CD4-positive, alpha-beta T cell treated with Interleukin-17A for 1 hour (primary cell): Measurements from ENCODE around the gene COL27A1.

Experiments
- DNase-seq: peaks from one replicate; pipeline ENCODE4 v3.0.0-alpha.2; 2020

Gene COL27A1

GRCh38 chr9:114155263-114155994, at the start of gene COL27A1:
COL27A1 (plus strand) TSS chr9:114155537; CDS start chr9:114155951, 414 bp downstream.
- peak; percentile 68 for DNase-seq

DNA sequence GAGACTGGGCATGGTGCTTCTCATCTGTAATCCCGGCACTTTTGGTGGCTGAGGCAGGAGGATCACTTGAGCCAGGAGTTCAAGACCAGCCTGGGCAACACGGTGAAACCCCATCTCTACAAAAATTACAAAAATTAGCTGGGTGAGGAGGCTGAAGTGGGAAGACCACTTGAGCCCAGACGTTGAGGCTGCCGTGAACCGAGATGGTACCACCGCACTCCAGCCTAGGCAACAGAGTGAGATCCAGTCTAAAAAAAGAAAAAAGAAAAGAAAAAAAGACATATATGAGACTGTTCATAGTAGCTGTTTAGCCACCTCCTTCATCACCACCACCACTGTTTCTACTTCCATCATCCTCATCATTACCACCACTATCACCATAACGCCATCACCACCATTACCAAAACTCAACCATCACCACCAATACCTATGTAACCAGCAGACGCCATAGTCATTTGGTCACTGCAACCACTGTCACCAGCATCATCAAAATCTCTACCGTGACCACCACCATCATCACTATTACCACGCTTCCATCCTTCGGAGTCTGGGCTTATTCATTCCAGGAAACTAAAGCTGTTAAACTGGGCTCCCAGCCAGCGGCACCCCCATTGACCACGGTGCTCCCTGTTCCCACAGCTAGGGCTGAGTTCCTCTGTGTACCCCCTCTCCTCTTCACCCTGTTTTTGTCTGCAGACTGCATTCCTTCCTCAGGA, 47.9 kb upstream of the COL27A1 start:
- no peak for DNase-seq

GRCh38 chr9:114108016-114108833, 47.1 kb upstream of the COL27A1 start:
- DNase-seq = peak; percentile 24

- no peak for DNase-seq
These were observed 46.2 kb upstream of the COL27A1 start for GRCh38 chr9:114109124-114109523.

GRCh38 chr9:114110180-114110579, 45.2 kb upstream of the COL27A1 start:
- no peak for DNase-seq

GRCh38 chr9:114112325-114112724, 43.0 kb upstream of the COL27A1 start:
- DNase-seq = no peak

- no peak for DNase-seq
These were observed 42.4 kb upstream of the COL27A1 start for GRCh38 chr9:114112778-114113584.

DNA sequence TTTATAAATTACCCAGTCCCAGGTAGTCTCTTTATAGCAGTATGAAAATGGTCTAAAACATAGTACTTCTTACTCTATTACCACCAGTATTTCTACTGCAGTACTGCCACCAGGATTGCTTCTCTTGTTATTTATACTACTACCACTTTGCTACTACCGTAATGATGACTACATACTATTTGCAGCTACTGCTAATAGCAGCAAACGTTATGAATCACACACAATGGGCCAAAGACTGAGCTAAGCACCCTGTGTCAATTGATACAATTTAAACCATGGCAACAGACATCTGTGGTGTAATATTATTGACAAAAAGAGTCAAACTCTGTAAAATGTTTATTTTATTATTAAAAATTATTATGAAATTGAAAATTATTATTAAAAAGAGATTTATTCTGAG, 41.0 kb upstream of the COL27A1 start:
- DNase-seq = no peak

GRCh38 chr9:114115654-114116125, 39.6 kb upstream of the COL27A1 start:
- no peak for DNase-seq

DNA sequence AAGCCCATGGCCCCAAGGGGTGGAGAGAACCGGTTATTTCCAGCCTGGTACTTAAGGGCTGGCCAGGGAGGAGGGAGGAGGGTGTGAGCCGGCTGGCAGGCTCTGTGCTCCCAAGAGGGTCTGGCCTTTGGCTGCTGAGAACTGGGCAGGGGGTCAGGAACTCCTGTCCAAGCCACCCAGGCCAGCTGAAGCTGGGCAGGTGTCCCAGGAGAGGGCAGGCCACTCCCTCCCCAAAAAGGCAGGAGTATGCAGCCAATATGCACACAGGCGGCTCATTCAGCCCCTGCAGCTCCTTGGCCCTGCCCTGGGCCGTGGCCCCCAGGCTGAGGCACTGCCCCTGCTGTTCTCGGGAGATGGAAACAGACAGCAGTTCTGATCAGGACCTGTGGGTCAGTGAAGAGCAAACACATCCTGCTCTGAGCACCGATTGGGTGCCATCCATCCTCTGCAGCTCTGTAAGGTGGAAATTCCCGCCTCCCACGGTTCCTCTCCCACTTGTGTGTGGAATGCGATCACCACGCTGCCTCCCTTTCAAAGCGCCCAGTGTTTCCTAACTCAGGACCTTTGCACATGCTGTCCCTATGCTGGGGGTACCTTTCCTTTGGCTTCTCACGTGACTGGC, 39.1 kb upstream of the COL27A1 start:
- DNase-seq = no peak

GRCh38 chr9:114117614-114117995, 37.7 kb upstream of the COL27A1 start:
- no peak for DNase-seq

DNA sequence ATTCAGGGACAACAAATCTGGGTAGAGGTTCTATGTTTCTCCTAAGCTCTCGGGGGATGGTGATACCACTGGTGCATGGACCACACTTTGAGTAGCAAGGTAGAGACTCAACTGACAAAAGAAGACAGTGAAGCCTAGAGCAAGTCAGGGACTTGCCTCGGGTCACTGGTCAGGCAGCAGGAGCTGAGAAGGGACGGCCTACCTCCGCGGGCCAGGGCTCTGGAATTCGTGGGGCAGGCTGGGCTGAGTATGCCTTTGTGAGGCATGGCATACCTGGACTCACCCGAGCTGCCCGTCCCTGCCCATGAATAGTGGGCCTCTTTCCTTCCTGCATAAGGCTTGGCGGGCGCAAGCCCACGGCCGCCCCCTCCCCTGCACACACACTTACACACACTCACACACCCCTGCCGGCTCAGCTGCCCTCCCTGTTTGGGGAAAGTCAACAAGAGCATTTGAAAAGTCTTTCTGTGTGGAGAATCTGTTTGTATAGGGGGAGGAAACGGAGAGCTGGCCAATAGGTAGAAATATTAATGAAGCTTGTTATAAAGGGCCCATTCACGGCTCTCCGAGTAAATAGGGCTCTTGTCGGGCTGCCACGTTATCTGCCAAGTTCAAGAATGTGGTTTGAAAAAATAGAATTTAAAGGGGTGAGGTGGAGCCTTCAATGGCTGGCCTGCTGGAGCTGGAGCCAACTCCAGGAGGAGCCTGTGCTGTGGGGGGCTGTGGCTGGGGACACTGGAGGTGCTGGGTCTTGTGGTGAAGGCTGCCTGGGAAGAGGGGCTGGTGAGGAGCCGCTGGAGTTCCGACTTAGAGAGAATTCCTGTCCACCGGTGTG, 37.1 kb upstream of the COL27A1 start:
- no peak for DNase-seq

DNA sequence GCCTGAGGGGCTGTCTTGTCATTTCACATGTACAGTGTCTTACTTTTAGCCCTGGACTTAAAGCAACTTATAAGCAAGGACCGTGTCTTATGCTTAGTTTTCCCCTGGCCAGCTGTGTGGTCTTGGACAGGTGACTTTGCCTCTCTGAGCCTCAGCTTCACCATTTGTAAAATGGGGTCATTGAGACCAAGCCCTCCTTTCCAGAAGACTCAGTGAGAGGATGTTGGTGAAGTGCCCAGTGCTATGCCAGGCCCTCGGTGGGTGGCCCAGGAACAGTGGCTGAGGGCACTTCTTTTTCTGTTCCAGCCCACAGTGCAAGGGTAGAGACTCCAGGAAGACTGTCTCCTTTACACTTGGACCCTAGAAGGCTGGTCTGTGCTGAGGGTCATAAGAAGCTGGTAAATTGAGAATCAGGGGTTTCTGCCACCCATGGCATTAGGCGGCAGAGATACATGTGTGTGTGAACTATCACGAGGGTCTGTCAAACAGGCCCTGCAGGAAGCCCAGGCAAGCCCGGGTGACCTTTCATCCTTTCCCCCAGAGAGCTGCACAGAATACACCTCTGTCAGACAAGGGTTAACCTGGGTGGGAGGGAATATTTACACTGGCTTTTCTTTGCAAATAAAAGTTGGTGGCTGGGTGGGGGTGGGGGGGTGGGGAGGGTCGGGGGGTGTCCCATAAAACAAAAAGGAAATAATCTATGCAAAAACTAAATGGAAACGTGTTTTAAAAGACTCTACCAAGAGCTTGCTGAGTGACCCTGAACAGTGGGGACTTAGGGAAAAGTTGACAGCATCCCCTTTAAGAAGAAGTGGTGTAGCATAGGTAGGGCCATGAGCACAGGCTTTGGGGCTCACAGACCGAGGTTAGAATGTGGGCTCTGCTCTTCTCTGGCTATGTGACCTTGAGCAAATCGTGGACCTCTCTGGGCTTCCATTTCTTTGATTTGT, 35.8 kb upstream of the COL27A1 start:
- DNase-seq = no peak

GRCh38 chr9:114120192-114121014, 34.9 kb upstream of the COL27A1 start:
- DNase-seq = no peak

DNA sequence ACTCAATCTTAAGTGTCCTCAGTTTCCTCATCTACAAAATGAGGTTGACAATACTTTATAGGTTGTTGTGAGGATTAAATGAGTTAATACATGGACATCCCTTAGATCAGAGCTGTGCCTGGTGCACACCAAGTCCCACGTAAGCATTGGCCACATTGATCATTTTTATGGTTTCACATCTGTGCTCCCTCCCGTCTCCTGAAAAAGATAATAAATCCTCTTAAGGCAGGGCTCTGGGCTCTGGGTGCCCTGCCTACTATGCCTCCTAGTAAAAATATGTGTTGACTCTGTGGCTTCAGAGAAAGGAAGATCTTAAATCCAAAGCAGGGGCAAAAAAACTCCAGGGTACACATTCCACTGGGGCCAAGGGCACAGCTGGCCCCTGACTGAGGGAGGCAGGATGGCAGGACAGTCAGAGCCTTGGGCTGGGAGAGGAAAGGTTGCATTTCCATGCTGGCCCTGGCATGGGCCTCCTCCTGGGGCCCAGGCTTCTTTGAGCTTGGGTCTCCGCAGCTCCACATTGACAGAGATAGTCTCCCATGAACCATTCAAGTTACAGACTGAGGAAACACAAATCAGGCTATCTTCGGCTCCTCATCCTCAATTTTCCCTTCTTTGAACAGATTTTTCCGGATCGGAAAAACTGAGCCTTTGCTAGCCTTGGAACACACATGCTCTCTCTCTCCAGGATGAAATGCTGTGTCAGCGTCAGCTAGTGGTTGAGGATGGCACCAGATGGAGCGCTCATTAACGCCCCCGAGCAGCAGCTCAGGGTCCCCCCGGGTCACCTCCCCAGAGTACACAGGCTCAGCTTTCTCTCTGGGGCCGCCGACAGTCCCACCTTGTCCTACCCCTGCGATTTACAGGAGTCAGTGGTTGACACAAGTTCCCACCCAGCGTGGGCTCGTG, 33.9 kb upstream of the COL27A1 start:
- no peak for DNase-seq

DNA sequence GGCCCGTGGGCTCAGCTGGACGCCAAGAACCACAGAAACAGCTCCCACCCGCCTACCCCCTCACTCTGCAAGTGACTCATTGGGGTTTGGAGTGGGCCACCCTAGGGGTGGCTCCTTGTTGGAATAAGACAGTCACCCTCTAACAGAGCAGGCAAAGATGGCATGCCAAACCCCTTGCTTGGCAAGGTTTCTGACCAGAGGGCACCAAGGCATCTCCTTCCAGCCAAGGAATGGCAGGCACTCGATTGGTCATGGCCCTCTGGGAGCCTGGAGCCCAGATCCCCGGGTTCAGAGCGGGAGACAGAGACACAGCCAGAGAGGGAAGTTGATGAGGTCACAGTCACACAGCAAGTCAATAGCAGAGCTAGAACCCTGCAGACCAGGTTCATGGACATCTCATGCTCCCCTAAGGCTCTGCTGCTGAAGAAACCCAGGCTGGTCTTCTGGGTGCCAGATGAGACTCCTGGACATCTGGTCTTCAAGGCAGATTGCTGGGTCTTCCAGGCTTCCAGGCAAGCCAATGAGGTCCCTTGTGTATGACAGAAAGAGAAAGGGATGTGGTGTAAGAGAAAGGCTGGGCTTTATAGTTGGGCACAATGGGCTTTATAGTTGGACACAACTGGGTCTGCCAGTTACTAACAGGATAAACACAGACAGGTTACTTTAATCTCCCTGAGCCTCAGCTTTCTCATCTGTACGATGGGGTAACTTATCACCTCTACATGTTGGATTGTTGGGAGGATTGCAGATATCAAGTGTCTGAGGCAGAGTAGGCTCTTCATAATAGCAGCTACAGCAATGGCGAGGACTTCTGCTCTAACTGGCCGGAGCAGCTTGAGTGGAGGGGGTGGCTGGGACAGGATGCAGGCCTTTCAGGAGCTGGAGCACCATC, 33.0 kb upstream of the COL27A1 start:
- DNase-seq = no peak
